T-cell (primary cell): ENCODE results near the gene SLC6A13. TPM values are rescaled to one million over a fixed set of nuclear protein-coding genes. Genes with fewer than 3 reads are reported as not detected.

Experiments used
- ATAC-seq, 4 experiments: fragments of 200-7000 bp in 3 of 4; fragments of 150-1000 bp in 1 of 4; cut with Tn5 transposase; replicated peaks in 1 of 4; 1 replicate in 3 of 4; 2 replicates in 1 of 4; pipeline ENCODE4 v1.10.0; 2021; ENCODE audit warnings: moderate library complexity in 3 of 4, mild to moderate bottlenecking in 2 of 4, moderate number of reproducible peaks in 1 of 4
- CTCF ChIA-PET, 2 donors: fragments of 300-600 bp; sonication (Branson Sonifier 250); formaldehyde crosslinking; loops; one replicate each; lab custom pipeline; 2022; ENCODE audit warnings: antibody characterized with exemption in 2 of 2; lab: Charles Lee
- POLR2A ChIA-PET, 2 donors: fragments of 300-600 bp; sonication (Branson Sonifier 250); formaldehyde crosslinking; loops; one replicate each; lab custom pipeline; 2022; ENCODE audit warnings: antibody characterized with exemption in 2 of 2; lab: Charles Lee
- DNase-seq, 35 experiments: peaks; one replicate each; pipeline versions ENCODE4 v3.0.0 to v3.0.0-alpha.2; 2013 to 2023
- H3K27ac ChIP-seq: one replicate; pipeline ENCODE4 v1.5.1; 2013; ENCODE audit warnings: low read length
- H3K27me3 ChIP-seq, 2 experiments: replicated peaks in 1 of 2; 1 replicate in 1 of 2; 2 replicates in 1 of 2; pipeline versions ENCODE4 v1.6.1 to v1.7.0; 2013; ENCODE audit warnings: low read length in 1 of 2, mixed read lengths in 1 of 2; ENCODE audit not compliant: control insufficient read depth in 2 of 2, insufficient read depth in 2 of 2; ENCODE audit errors: extremely low read depth in 1 of 2
- H3K36me3 ChIP-seq, 2 donors: 1 replicate in 1 of 2; 2 replicates in 1 of 2; pipeline versions ENCODE4 v1.6.1 to v1.7.0; 2013; ENCODE audit warnings: low read length in 1 of 2; ENCODE audit not compliant: control insufficient read depth in 2 of 2, insufficient read depth in 1 of 2; ENCODE audit errors: extremely low read depth in 1 of 2
- H3K4me1 ChIP-seq, 2 experiments: 1 replicate in 1 of 2; 2 replicates in 1 of 2; pipeline versions ENCODE4 v1.6.1 to v1.7.0; 2013; ENCODE audit warnings: low read length in 2 of 2, mixed read lengths in 1 of 2; ENCODE audit not compliant: insufficient read depth in 2 of 2, control insufficient read depth in 1 of 2; ENCODE audit errors: extremely low read depth in 1 of 2
- H3K4me3 ChIP-seq, 2 donors: 1 replicate in 1 of 2; 2 replicates in 1 of 2; pipeline versions ENCODE4 v1.5.1 to v1.7.0; 2013; ENCODE audit warnings: mild to moderate bottlenecking in 2 of 2, low read length in 1 of 2, moderate library complexity in 1 of 2; ENCODE audit not compliant: control insufficient read depth in 1 of 2; ENCODE audit errors: extremely low read depth in 1 of 2
- H3K9me3 ChIP-seq: 2 replicates; pipeline ENCODE4 v1.7.0; 2013
- H3K27ac Mint-ChIP-seq, 2 donors: one replicate each; pipeline ENCODE4 v1.8.0; 2020 to 2021; ENCODE audit warnings: mild to moderate bottlenecking in 2 of 2, mixed read lengths in 2 of 2
- H3K27me3 Mint-ChIP-seq, 2 donors: one replicate each; pipeline ENCODE4 v1.8.0; 2021 to 2022; ENCODE audit warnings: mixed read lengths in 2 of 2
- H3K36me3 Mint-ChIP-seq: one replicate; pipeline ENCODE4 v1.8.0; 2021; ENCODE audit warnings: mixed read lengths
- H3K4me1 Mint-ChIP-seq, 3 donors: one replicate each; pipeline ENCODE4 v1.8.0; 2020 to 2022; ENCODE audit warnings: mixed read lengths in 3 of 3, mild to moderate bottlenecking in 1 of 3
- H3K4me3 Mint-ChIP-seq, 3 donors: one replicate each; pipeline ENCODE4 v1.8.0; 2020 to 2022; ENCODE audit warnings: mild to moderate bottlenecking in 3 of 3, mixed read lengths in 3 of 3, moderate library complexity in 3 of 3
- H3K9me3 Mint-ChIP-seq, 3 donors: one replicate each; pipeline ENCODE4 v1.8.0; 2020 to 2022; ENCODE audit warnings: mixed read lengths in 3 of 3
- WGBS: methylation state at CpG from one replicate; pipeline ENCODE4 v1.1.5; 2013; ENCODE audit warnings: missing lambda C conversion rate; ENCODE audit not compliant: insufficient coverage; 5-methylcytosine and 5-hydroxymethylcytosine counted together
- total RNA-seq, 35 experiments: library from RNA in 6 of 35; stranded (reverse) in 6 of 35; fragments of 120-200 nt in 1 of 35; gene quantifications; one replicate each; pipeline versions ENCODE4 v1.2.1 to v1.2.4 and lab custom pipeline; 2013 to 2026

The SLC6A13 gene
- total RNA-seq, 5 donors from 2014 or later (not counting 1 experiment from before 2014, with no cell fraction given) = 0.49 to 1.8 (median 0.86) TPM

- ChIA-PET CTCF (no interaction called here), POLR2A (no interaction called here)
- Histone ChIP-seq H3K36me3 (no peaks in the 10 kb centered on the region), H3K27ac (no peak overlapping the region), H3K27me3 (peaks cover 0 to 51% of the 10 kb centered on the region in 2 experiments), H3K9me3 (no peaks in the 10 kb centered on the region), H3K4me1 (no peaks in the 10 kb centered on the region), H3K4me3 (no peak overlapping the region)
- no peak for ATAC-seq
- peaks cover 43 to 66% of the 10 kb centered on the region in 2 donors for H3K27me3 Mint-ChIP-seq
- H3K9me3 Mint-ChIP-seq = no peaks in the 10 kb centered on the region
- peaks cover 0 to 2% (median 0%) of the 10 kb centered on the region in 3 donors for H3K4me1 Mint-ChIP-seq
- no peak overlapping the region for H3K4me3 Mint-ChIP-seq
- 57% methylated on average over 15 of the region's 22 CpGs for WGBS
- H3K36me3 Mint-ChIP-seq = no peaks in the 10 kb centered on the region
- H3K27ac Mint-ChIP-seq = no peak overlapping the region
- no peak for DNase-seq
These were observed 49.7 kb downstream of the SLC6A13 start for GRCh38 chr12:212715-213526.

DNA sequence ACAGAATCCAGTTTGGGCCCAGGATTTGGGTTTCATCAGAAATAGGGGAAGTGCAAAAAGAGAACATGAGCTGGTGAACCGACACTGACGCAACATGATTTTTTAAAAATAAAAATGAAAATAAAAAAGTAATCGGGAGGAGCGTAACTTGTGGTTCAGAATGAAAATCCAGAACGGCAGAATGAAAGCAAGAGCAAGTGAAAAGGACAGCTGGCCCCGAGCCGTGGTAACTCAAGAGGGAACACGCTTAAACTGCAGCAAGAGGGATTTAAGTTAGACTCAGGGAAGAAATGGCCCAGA is 50.3 kb downstream of the SLC6A13 start:
- H3K27ac Mint-ChIP-seq = no peak overlapping the region
- Histone ChIP-seq H3K27ac (no peak overlapping the region), H3K9me3 (no peaks in the 10 kb centered on the region), H3K4me3 (no peak overlapping the region), H3K27me3 (peaks cover 0 to 51% of the 10 kb centered on the region in 2 experiments), H3K36me3 (no peaks in the 10 kb centered on the region), H3K4me1 (no peaks in the 10 kb centered on the region)
- H3K36me3 Mint-ChIP-seq = no peaks in the 10 kb centered on the region
- peaks cover 43 to 68% of the 10 kb centered on the region in 2 donors for H3K27me3 Mint-ChIP-seq
- ChIA-PET CTCF (no interaction called here), POLR2A (no interaction called here)
- no peak for ATAC-seq
- 61% methylated on average over 8 of the region's 8 CpGs for WGBS
- H3K4me1 Mint-ChIP-seq = peaks cover 0 to 2% (median 0%) of the 10 kb centered on the region in 3 donors
- no peaks in the 10 kb centered on the region for H3K9me3 Mint-ChIP-seq
- DNase-seq = no peak
- no peak overlapping the region for H3K4me3 Mint-ChIP-seq

GRCh38 chr12:211639-212414 is 50.8 kb downstream of the SLC6A13 start:
- peaks cover 0 to 53% of the 10 kb centered on the region in 2 experiments for H3K27me3 ChIP-seq
- WGBS = 92% methylated on average over 9 of the region's 16 CpGs
- Mint-ChIP-seq H3K4me1 (peaks cover 0 to 2% (median 0%) of the 10 kb centered on the region in 3 donors), H3K27ac (no peak overlapping the region), H3K36me3 (no peaks in the 10 kb centered on the region), H3K4me3 (no peak overlapping the region), H3K9me3 (no peaks in the 10 kb centered on the region), H3K27me3 (peaks cover 43 to 71% of the 10 kb centered on the region in 2 donors)
- no peak for ATAC-seq
- DNase-seq = no peak
- H3K27ac ChIP-seq = no peak overlapping the region
- ChIA-PET CTCF (no interaction called here), POLR2A (no interaction called here)
- no peaks in the 10 kb centered on the region for H3K9me3 ChIP-seq
- H3K4me3 ChIP-seq = no peak overlapping the region
- H3K36me3 ChIP-seq = no peaks in the 10 kb centered on the region
- no peaks in the 10 kb centered on the region for H3K4me1 ChIP-seq

DNA sequence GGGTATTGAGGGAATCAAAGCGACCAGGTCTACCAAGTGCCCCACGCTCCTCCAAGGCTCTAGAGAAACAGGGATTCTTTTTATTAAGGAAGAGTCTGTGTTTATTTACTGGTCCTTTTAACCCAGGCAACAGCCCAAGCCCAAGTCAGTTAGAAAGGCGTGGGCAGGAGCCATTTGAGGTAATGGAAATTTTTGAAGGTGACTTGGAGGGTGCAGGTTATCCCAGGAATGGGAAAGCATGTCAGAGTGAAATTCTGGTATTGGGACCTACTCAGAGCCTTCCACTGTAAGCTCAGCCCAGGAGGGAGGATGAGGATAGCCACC is 51.5 kb downstream of the SLC6A13 start:
- H3K27ac Mint-ChIP-seq = no peak overlapping the region
- Histone ChIP-seq H3K4me3 (no peak overlapping the region), H3K9me3 (no peaks in the 10 kb centered on the region), H3K4me1 (no peaks in the 10 kb centered on the region), H3K27ac (no peak overlapping the region), H3K36me3 (no peaks in the 10 kb centered on the region), H3K27me3 (peaks cover 0 to 57% of the 10 kb centered on the region in 2 experiments)
- ChIA-PET CTCF (no interaction called here), POLR2A (no interaction called here)
- no peaks in the 10 kb centered on the region for H3K36me3 Mint-ChIP-seq
- peaks cover 0 to 2% (median 0%) of the 10 kb centered on the region in 3 donors for H3K4me1 Mint-ChIP-seq
- H3K27me3 Mint-ChIP-seq = peaks cover 47 to 76% of the 10 kb centered on the region in 2 donors
- H3K4me3 Mint-ChIP-seq = no peak overlapping the region
- H3K9me3 Mint-ChIP-seq = peaks cover 0 to 3% (median 0%) of the 10 kb centered on the region in 3 donors
- WGBS = 56% methylated on average over 1 of the region's 3 CpGs
- DNase-seq = no peak
- no peak for ATAC-seq

GRCh38 chr12:210277-211141 is 52.1 kb downstream of the SLC6A13 start:
- ATAC-seq (no peak), DNase-seq (no peak)
- Mint-ChIP-seq H3K27ac (no peak overlapping the region), H3K36me3 (no peaks in the 10 kb centered on the region), H3K27me3 (peaks cover 53 to 82% of the 10 kb centered on the region in 2 donors), H3K4me3 (no peak overlapping the region), H3K9me3 (peaks cover 0 to 4% (median 0%) of the 10 kb centered on the region in 3 donors), H3K4me1 (peaks cover 0 to 2% (median 0%) of the 10 kb centered on the region in 3 donors)
- WGBS = 79% methylated on average over 14 of the region's 16 CpGs
- Histone ChIP-seq H3K4me3 (no peak overlapping the region), H3K27me3 (peaks cover 0 to 57% of the 10 kb centered on the region in 2 experiments), H3K9me3 (no peaks in the 10 kb centered on the region), H3K27ac (no peak overlapping the region), H3K4me1 (no peaks in the 10 kb centered on the region), H3K36me3 (no peaks in the 10 kb centered on the region)
- POLR2A ChIA-PET = no interaction called here
- CTCF ChIA-PET = no interaction called here

DNA sequence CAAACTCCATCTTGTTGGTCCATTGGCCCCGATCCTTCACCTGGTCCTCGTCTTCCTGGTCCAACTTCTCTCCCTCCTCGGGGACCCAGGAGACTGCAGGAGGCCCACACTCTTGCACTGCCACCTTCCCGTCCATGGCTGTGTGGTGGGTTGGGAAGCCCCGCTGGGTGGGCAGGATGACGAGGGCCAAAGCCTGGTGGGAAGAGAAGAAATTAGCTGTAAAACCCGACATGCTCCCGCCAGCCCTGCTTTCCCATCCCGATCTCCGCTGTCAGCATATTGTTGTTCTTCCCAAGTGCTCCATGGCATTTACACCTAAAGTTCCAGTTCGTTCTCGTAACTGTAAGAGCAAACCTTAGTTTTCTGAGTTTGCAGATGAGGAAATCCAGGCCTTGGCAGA is 52.8 kb downstream of the SLC6A13 start:
- Histone ChIP-seq H3K36me3 (no peaks in the 10 kb centered on the region), H3K9me3 (no peaks in the 10 kb centered on the region), H3K4me1 (no peaks in the 10 kb centered on the region), H3K27me3 (peaks cover 0 to 57% of the 10 kb centered on the region in 2 experiments), H3K27ac (no peak overlapping the region), H3K4me3 (no peak overlapping the region)
- 93% methylated on average over 6 of the region's 12 CpGs for WGBS
- H3K36me3 Mint-ChIP-seq = no peaks in the 10 kb centered on the region
- CTCF ChIA-PET = no interaction called here
- DNase-seq = no peak
- H3K9me3 Mint-ChIP-seq = peaks cover 0 to 4% (median 0%) of the 10 kb centered on the region in 3 donors
- H3K4me3 Mint-ChIP-seq = no peak overlapping the region
- H3K27ac Mint-ChIP-seq = no peak overlapping the region
- peaks cover 58 to 81% of the 10 kb centered on the region in 2 donors for H3K27me3 Mint-ChIP-seq
- no peak for ATAC-seq
- peaks cover 0 to 2% (median 0%) of the 10 kb centered on the region in 3 donors for H3K4me1 Mint-ChIP-seq
- POLR2A ChIA-PET = no interaction called here
